GM23248 (cell line): Measurements from ENCODE around the gene NALCN. TPM values are rescaled to one million over a fixed set of nuclear protein-coding genes. Genes with fewer than 3 reads are reported as not detected.

Source experiments
- DNase-seq: peaks from one replicate; pipeline ENCODE4 v3.0.0-alpha.2; 2015
- H2AFZ ChIP-seq: fragments of 200-600 bp; sonication (generic); 2 replicates; pipeline ENCODE4 v1.6.1; 2016; ENCODE audit warnings: antibody characterized with exemption
- H3F3A ChIP-seq: fragments of 200-600 bp; sonication (generic); 2 replicates; pipeline ENCODE4 v1.6.1; 2016; ENCODE audit warnings: mild to moderate bottlenecking, antibody characterized with exemption, mixed run types; ENCODE audit not compliant: insufficient read depth
- H3K27ac ChIP-seq: fragments of 200-600 bp; sonication (generic); 2 replicates; pipeline ENCODE4 v1.5.1; 2016; ENCODE audit warnings: mild to moderate bottlenecking
- H3K27me3 ChIP-seq: fragments of 200-600 bp; sonication (generic); replicated peaks from 2 replicates; pipeline ENCODE4 v1.6.1; 2016; ENCODE audit warnings: mild to moderate bottlenecking; ENCODE audit not compliant: insufficient read depth
- H3K36me3 ChIP-seq: fragments of 200-600 bp; sonication (generic); 2 replicates; pipeline ENCODE4 v1.6.1; 2016; ENCODE audit warnings: low read depth, mild to moderate bottlenecking
- H3K4me1 ChIP-seq: fragments of 200-600 bp; sonication (generic); 2 replicates; pipeline ENCODE4 v1.6.1; 2016; ENCODE audit warnings: mild to moderate bottlenecking; ENCODE audit not compliant: insufficient read depth
- H3K4me2 ChIP-seq: fragments of 200-600 bp; sonication (generic); one replicate; pipeline ENCODE4 v1.6.1; 2016; ENCODE audit warnings: mild to moderate bottlenecking; ENCODE audit not compliant: unreplicated experiment
- H3K4me3 ChIP-seq: fragments of 200-600 bp; sonication (generic); 2 replicates; pipeline ENCODE4 v1.5.1; 2016; ENCODE audit warnings: mild to moderate bottlenecking
- H3K79me2 ChIP-seq: fragments of 200-600 bp; sonication (generic); 2 replicates; pipeline ENCODE4 v1.6.1; 2016; ENCODE audit warnings: mild to moderate bottlenecking; ENCODE audit not compliant: insufficient read depth
- H3K9ac ChIP-seq: fragments of 200-600 bp; sonication (generic); 2 replicates; pipeline ENCODE4 v1.6.1; 2016; ENCODE audit warnings: mild to moderate bottlenecking
- H3K9me2 ChIP-seq: fragments of 200-600 bp; sonication (generic); 2 replicates; pipeline ENCODE4 v1.6.1; 2016; ENCODE audit warnings: mixed run types, mild to moderate bottlenecking, moderate library complexity; ENCODE audit not compliant: insufficient read depth
- H3K9me3 ChIP-seq: fragments of 200-600 bp; sonication (generic); one replicate; pipeline ENCODE4 v1.6.1; 2017; ENCODE audit warnings: low read depth
- H4K20me1 ChIP-seq: fragments of 200-600 bp; sonication (generic); 2 replicates; pipeline ENCODE4 v1.6.0; 2016; ENCODE audit not compliant: insufficient read depth
- EZH2 ChIP-seq: fragments of 200-600 bp; sonication (generic); IDR thresholded peaks from 2 replicates; pipeline ENCODE4 v1.6.1; 2018; ENCODE audit warnings: antibody characterized with exemption, mild to moderate bottlenecking; ENCODE audit not compliant: insufficient read depth, poor library complexity, severe bottlenecking
- EZH2phosphoT487 ChIP-seq: fragments of 200-600 bp; sonication (generic); IDR thresholded peaks from 2 replicates; pipeline ENCODE4 v1.6.1; 2018; ENCODE audit warnings: antibody characterized with exemption, moderate library complexity, mild to moderate bottlenecking, low read depth; ENCODE audit not compliant: insufficient read depth
- WGBS, 2 experiments: methylation state at CpG; one replicate each; pipeline ENCODE4 v1.1.6; 2015 to 2017; ENCODE audit warnings: low lambda C conversion rate in 2 of 2, low coverage in 1 of 2; ENCODE audit errors: missing lambda C conversion rate in 2 of 2; 5-methylcytosine and 5-hydroxymethylcytosine counted together
- in situ Hi-C: fragments of 300-500 bp; cut with MboI; formaldehyde crosslinking; loops from 2 replicates; pipeline ENCODE4 v1.15.0; 2020
- polyA plus RNA-seq: library from polyadenylated mRNA; unstranded; fragments of >200 nt; fragmentation: Nextera tagmentation; extraction: Ambion mirVana; gene quantifications from 2 replicates; pipeline ENCODE4 v1.2.1, GENCODE V29; 2016
- total RNA-seq: library from RNA; depleted of rRNA; stranded (reverse); fragments of >200 nt; shearing (Covaris generic); gene quantifications from 2 replicates; pipeline ENCODE4 v1.2.3, GENCODE V29; 2014

Gene NALCN
- total and polyA plus RNA-seq, 2 experiments from 2014 or later, result 3.1 to 3.6 TPM

DNA sequence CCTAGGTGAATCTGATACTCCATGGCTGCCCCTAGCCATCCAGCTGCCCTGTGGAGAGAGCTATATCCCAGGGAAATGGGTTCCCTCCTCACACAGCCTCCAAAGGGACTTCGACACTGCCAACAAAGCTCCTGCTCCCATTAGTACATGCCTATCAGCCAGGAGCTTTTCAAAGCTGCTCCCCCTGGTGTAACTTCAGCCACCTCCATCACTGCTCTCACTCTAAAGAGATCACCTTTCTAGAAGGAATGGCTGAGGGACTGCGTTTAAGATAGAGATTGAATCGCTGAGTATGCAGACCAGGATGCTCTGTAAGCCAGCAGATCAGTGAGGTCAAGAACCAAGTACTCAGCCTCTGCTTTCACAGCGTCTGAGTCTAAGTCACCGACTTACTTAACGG is 213.7 kb downstream of the NALCN start:
- no peaks in the 10 kb centered on the region for H3K27me3 ChIP-seq
- H3K9me3 ChIP-seq, result no peaks in the 10 kb centered on the region
- no peaks in the 10 kb centered on the region for H3K9me2 ChIP-seq
- no peaks in the 10 kb centered on the region for H4K20me1 ChIP-seq
- no peak overlapping the region for H3K4me3 ChIP-seq
- H2AFZ ChIP-seq, result no peak overlapping the region
- H3K27ac ChIP-seq, result no peak overlapping the region
- H3K79me2 ChIP-seq, result no peaks in the 10 kb centered on the region
- H3K4me1 ChIP-seq, result peaks cover 13% of the 10 kb centered on the region; the same call in 1 of the 2 replicates
- H3K9ac ChIP-seq, result no peak overlapping the region
- no peak overlapping the region for H3K4me2 ChIP-seq
- WGBS, 2 experiments, result 95% methylated on average over 6 of the region's 6 CpGs
- in situ Hi-C loops, result no loop called here
- TF ChIP-seq EZH2 (no peak), EZH2phosphoT487 (no peak)
- no peak for DNase-seq
- H3K36me3 ChIP-seq, result no peaks in the 10 kb centered on the region
- peaks cover 5% of the 10 kb centered on the region; the same call in 1 of the 2 replicates for H3F3A ChIP-seq

- Histone ChIP-seq H3K9ac (no peak overlapping the region), H3K9me2 (no peaks in the 10 kb centered on the region), H3K27ac (no peak overlapping the region), H3K4me1 (no peaks in the 10 kb centered on the region), H3F3A (no peaks in the 10 kb centered on the region), H3K4me2 (no peak overlapping the region), H3K79me2 (no peaks in the 10 kb centered on the region), H3K27me3 (no peaks in the 10 kb centered on the region), H3K4me3 (no peak overlapping the region), H3K9me3 (no peaks in the 10 kb centered on the region), H2AFZ (no peak overlapping the region), H4K20me1 (no peaks in the 10 kb centered on the region), H3K36me3 (no peaks in the 10 kb centered on the region)
- DNase-seq, result no peak
- no peak for TF ChIP-seq EZH2
- in situ Hi-C loops, result no loop called here
- WGBS, 2 experiments, result 63 to 64% methylated on average over 3 of the region's 3 CpGs
These were observed 225.3 kb downstream of the NALCN start for GRCh38 chr13:101190976-101191375.

DNA sequence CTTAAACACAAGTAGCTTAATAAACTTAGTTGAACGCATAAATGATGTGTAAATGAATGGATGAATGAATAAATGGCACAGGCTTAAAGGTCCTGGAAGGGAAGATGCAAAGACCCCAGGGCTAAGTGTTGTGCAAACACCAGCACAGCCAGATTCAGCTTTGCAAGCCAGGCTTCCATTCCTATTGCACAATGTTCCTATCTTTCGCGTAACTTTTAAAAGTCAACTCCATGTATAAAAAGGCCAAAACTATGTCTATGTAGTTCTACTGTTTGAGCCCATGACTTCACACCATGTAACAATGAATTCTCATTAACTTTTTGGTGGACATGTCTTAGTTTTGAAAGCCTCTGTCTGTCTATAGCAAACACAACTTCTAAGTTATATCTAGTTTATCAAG is 226.0 kb downstream of the NALCN start:
- no peaks in the 10 kb centered on the region for H3K9me2 ChIP-seq
- H3K4me2 ChIP-seq, result no peak overlapping the region
- H3K9ac ChIP-seq, result no peak overlapping the region
- H3K79me2 ChIP-seq, result no peaks in the 10 kb centered on the region
- no peaks in the 10 kb centered on the region for H3F3A ChIP-seq
- H3K27ac ChIP-seq, result no peak overlapping the region
- 93 to 95% methylated on average over 3 of the region's 3 CpGs for WGBS, 2 experiments
- in situ Hi-C loops, result no loop called here
- TF ChIP-seq EZH2 (no peak), EZH2phosphoT487 (no peak)
- no peaks in the 10 kb centered on the region for H3K36me3 ChIP-seq
- no peaks in the 10 kb centered on the region for H3K4me1 ChIP-seq
- H4K20me1 ChIP-seq, result no peaks in the 10 kb centered on the region
- no peaks in the 10 kb centered on the region for H3K27me3 ChIP-seq
- H3K4me3 ChIP-seq, result no peak overlapping the region
- H3K9me3 ChIP-seq, result no peaks in the 10 kb centered on the region
- no peak overlapping the region for H2AFZ ChIP-seq
- DNase-seq, result no peak

- no peaks in the 10 kb centered on the region for H3K9me2 ChIP-seq
- H3K4me1 ChIP-seq, result no peaks in the 10 kb centered on the region
- in situ Hi-C loops, result no loop called here
- no peak overlapping the region for H3K27ac ChIP-seq
- H3K4me3 ChIP-seq, result no peak overlapping the region
- TF ChIP-seq EZH2 (no peak), EZH2phosphoT487 (no peak)
- no peak overlapping the region for H3K4me2 ChIP-seq
- no peaks in the 10 kb centered on the region for H4K20me1 ChIP-seq
- 71 to 74% methylated on average over 3 of the region's 3 CpGs for WGBS, 2 experiments
- no peaks in the 10 kb centered on the region for H3K36me3 ChIP-seq
- H3K9ac ChIP-seq, result no peak overlapping the region
- no peak overlapping the region for H2AFZ ChIP-seq
- H3K27me3 ChIP-seq, result no peaks in the 10 kb centered on the region
- no peaks in the 10 kb centered on the region for H3K9me3 ChIP-seq
- no peaks in the 10 kb centered on the region for H3K79me2 ChIP-seq
- DNase-seq, result no peak
- no peaks in the 10 kb centered on the region for H3F3A ChIP-seq
These were observed 230.7 kb downstream of the NALCN start for GRCh38 chr13:101185606-101186005.

DNA sequence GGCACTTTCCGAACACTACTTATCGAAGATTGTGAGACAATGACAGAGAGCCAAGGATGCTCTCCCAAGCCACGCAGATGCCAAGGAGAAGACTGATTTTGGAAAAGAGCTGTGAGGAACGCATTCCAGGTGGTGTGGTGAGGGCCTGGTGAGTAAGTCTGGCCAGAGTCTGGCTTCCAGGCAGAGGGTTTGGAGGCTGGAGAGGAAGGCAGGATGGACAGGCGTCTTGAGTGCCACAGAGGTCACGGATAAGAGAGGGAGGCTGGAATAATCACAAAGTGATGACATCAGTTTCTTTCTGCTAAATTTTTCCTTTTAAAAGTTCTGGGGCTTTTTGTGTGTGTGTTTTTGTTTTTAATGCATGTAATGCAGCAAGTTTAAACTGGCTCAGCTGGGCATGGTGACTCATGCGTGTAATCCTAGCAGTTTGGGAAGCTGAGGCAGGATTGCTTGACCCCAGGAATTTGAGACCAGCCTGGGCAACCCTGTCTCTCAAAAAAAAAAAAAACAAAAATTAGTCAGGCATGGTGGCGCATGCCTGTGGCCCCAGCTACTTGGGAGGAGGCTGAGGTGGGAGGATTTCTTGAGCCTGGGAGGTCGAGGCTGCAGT is 235.1 kb downstream of the NALCN start:
- H3K27me3 ChIP-seq, result no peaks in the 10 kb centered on the region
- H4K20me1 ChIP-seq, result no peaks in the 10 kb centered on the region
- no peak overlapping the region for H3K9ac ChIP-seq
- no peak for DNase-seq
- H3K36me3 ChIP-seq, result no peaks in the 10 kb centered on the region
- H2AFZ ChIP-seq, result no peak overlapping the region
- no peak overlapping the region for H3K4me3 ChIP-seq
- H3K4me1 ChIP-seq, result no peaks in the 10 kb centered on the region
- in situ Hi-C loops, result no loop called here
- peaks cover 4% of the 10 kb centered on the region; the same call in 1 of the 2 replicates for H3K9me2 ChIP-seq
- no peak for TF ChIP-seq EZH2
- TF ChIP-seq EZH2phosphoT487, result no peak
- no peaks in the 10 kb centered on the region for H3F3A ChIP-seq
- no peaks in the 10 kb centered on the region for H3K9me3 ChIP-seq
- H3K4me2 ChIP-seq, result no peak overlapping the region
- no peak overlapping the region for H3K27ac ChIP-seq
- 61% methylated on average over 9 of the region's 9 CpGs for WGBS, 2 experiments
- H3K79me2 ChIP-seq, result no peaks in the 10 kb centered on the region
